ENCODE data around the gene HYCC2.
A peak's percentile ranks its signal among the peaks of the same experiment; 100 is the strongest.
"Not testable (repeated sequence)": the region's sequence is repeated elsewhere in the genome, so short reads cannot be mapped to it uniquely, and the experiment has no call there.

Gene HYCC2

DNA sequence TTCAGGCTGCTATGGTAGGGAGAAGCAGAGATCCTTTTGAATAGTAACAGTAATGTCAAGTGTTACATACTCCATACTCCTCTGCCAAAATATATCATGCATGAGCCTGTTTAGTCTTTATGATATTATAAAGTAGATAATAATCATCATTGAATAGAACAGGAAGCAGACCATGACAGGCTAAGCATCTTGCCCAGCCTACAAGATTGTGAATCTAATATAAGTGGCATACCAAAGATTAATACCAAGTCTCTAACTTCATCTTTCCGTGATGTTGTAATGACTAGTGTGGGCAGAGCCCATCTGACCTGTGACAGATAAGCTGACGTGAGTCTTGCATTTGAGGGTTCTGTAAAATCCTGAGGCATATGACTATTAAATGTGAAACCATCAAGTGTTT lies 13.4 kb upstream of the HYCC2 start:
- Histone ChIP-seq H3K4me1 (peaks cover 5% of the 10 kb centered on the region), H3K27me3 (no peaks in the 10 kb centered on the region), H3K36me3 (peaks cover 26% of the 10 kb centered on the region), H3K9me3 (no peaks in the 10 kb centered on the region), H3K4me3 (ENCODE audit: low read depth, low read length) (no peak overlapping the region)
- TF ChIP-seq, protein P1, sequence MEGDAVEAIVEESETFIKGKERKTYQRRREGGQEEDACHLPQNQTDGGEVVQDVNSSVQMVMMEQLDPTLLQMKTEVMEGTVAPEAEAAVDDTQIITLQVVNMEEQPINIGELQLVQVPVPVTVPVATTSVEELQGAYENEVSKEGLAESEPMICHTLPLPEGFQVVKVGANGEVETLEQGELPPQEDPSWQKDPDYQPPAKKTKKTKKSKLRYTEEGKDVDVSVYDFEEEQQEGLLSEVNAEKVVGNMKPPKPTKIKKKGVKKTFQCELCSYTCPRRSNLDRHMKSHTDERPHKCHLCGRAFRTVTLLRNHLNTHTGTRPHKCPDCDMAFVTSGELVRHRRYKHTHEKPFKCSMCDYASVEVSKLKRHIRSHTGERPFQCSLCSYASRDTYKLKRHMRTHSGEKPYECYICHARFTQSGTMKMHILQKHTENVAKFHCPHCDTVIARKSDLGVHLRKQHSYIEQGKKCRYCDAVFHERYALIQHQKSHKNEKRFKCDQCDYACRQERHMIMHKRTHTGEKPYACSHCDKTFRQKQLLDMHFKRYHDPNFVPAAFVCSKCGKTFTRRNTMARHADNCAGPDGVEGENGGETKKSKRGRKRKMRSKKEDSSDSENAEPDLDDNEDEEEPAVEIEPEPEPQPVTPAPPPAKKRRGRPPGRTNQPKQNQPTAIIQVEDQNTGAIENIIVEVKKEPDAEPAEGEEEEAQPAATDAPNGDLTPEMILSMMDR (IDR thresholded peaks at IDR 0.05; ENCODE audit: low read depth, low read length) = no peak
- no peak for DNase-seq

DNA sequence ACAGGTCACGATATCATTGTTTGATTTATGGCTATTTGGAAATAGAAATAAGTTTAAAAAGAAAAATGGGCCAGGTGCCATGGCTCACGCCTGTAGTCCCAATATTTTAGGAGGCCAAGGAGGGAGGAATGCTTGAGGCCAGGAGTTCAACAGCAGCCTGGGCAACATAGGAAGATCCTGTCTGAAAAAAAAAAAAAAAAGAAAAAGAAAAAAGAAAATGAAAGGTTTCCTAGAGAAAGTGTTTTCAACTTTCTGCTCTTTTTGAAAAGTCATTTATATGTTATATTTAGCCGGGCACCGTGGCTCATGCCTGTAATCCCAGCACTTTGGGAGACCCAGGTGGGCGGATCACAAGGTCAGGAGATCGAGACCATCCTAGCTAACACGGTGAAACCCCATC lies 3.5 kb upstream of the HYCC2 start:
- H3K36me3 ChIP-seq = peaks cover 5% of the 10 kb centered on the region
- no peaks in the 10 kb centered on the region for H3K27me3 ChIP-seq
- DNase-seq = no peak
- TF ChIP-seq, protein P1 (IDR thresholded peaks at IDR 0.05; ENCODE audit: low read depth, low read length) = no peak
- no peaks in the 10 kb centered on the region for H3K4me1 ChIP-seq
- H3K4me3 ChIP-seq (ENCODE audit: low read depth, low read length) = no peak overlapping the region
- H3K9me3 ChIP-seq = no peaks in the 10 kb centered on the region

DNA sequence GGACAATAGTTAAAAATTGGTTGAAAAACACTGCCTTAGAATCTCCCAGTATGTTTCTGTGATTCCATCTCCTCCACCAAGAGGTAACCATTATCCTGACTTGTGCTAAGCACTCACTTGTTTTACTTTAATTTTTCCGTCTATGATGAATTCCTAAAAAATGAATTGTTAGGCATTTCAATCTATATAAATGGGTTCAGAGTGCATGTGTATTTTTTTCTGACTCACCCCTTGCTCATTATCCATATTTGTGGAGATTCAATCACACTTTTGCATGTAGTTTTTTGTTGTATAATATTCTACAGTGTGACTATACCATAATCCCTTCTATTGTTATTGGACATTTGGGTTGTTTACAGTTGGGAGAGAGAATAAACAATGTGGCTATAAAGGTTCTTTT lies 1.6 kb upstream of the HYCC2 start:
- no peaks in the 10 kb centered on the region for H3K36me3 ChIP-seq
- TF ChIP-seq, protein P1 (IDR thresholded peaks at IDR 0.05; ENCODE audit: low read depth, low read length) = no peak
- no peaks in the 10 kb centered on the region for H3K27me3 ChIP-seq
- DNase-seq = no peak
- peak overlapping the region; percentile 88 for H3K4me3 ChIP-seq (ENCODE audit: low read depth, low read length)
- H3K4me1 ChIP-seq = no peaks in the 10 kb centered on the region
- H3K9me3 ChIP-seq = no peaks in the 10 kb centered on the region

DNA sequence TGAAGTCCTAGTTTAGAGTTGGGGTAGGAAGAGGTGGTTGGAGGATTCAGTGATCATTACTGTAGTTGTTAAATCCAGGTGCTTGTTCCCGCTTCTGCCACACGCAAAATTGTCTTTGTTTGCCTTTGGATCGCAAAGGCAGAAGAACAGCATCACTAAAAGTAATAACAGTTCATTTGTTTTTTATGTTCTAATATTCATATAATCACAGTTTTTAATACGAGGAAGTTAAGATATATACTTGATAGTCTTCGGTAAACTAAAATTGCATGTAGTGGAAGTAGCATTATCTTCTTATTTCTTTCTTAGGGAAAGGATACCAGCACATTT lies 695 bp upstream of the HYCC2 start:
- no peaks in the 10 kb centered on the region for H3K9me3 ChIP-seq
- peak overlapping the region; percentile 88 for H3K4me3 ChIP-seq (ENCODE audit: low read depth, low read length)
- DNase-seq = no peak
- no peaks in the 10 kb centered on the region for H3K4me1 ChIP-seq
- H3K36me3 ChIP-seq = no peaks in the 10 kb centered on the region
- TF ChIP-seq, protein P1 (IDR thresholded peaks at IDR 0.05; ENCODE audit: low read depth, low read length) = no peak
- H3K27me3 ChIP-seq = no peaks in the 10 kb centered on the region

DNA sequence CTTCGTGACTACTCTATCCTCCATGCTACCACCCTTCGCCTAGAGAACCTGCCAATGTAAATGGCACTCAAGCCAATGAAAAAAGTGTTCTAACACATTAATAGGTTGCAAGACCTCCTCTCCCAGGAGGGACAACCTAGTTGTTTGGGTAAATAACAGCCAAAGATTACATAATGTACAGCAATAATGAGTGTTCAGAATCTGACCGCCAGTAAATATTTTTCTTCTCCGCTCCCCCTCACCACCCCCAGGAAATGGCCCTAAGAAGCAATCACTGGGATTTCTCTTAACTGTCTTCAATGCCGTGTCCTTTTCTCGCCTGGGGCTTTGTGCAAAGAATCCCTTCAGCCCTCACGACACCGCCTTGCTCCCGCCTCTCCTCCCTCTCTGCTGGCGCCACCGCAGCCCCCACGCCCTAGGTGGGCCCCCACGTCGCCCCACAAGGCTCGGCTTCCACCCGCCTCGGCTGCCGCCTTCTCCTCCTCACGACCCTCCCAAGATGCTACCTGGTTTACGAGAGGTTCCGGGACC lies 458 bp downstream of the HYCC2 start:
- no peaks in the 10 kb centered on the region for H3K9me3 ChIP-seq
- no peaks in the 10 kb centered on the region for H3K4me1 ChIP-seq
- peak overlapping the region; percentile 88 for H3K4me3 ChIP-seq (ENCODE audit: low read depth, low read length)
- no peak for DNase-seq
- H3K27me3 ChIP-seq = no peaks in the 10 kb centered on the region
- TF ChIP-seq, protein P1 (IDR thresholded peaks at IDR 0.05; ENCODE audit: low read depth, low read length) = no peak
- H3K36me3 ChIP-seq = no peaks in the 10 kb centered on the region

DNA sequence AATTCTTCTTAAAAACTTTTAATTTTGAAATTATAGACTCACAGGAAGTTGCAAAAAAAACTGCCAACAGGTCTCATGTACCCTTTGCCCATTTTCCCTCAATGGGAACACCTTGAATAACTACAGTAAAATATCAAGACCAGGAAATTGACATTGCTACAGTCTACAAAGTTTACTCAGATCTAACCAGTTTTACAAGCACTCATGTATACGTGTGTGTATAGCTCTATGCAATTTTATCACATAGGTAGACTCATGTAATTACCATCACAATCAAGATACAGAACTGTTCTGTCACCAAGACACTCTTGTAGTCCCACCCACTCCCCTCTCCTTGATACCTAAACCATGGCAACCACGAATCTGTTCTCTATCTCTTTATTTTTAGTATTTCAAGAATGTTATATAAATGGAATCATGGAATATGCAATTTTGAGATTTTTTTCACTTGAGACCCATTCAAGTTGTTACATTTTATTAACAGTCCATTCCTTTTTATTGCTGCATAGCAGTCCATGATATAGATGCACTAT lies 6.6 kb downstream of the HYCC2 start:
- no peak overlapping the region for H3K4me3 ChIP-seq (ENCODE audit: low read depth, low read length)
- TF ChIP-seq, protein P1 (IDR thresholded peaks at IDR 0.05; ENCODE audit: low read depth, low read length) = no peak
- no peak for DNase-seq
- H3K36me3 ChIP-seq = no peaks in the 10 kb centered on the region
- no peaks in the 10 kb centered on the region for H3K9me3 ChIP-seq
- H3K27me3 ChIP-seq = no peaks in the 10 kb centered on the region
- H3K4me1 ChIP-seq = no peaks in the 10 kb centered on the region

DNA sequence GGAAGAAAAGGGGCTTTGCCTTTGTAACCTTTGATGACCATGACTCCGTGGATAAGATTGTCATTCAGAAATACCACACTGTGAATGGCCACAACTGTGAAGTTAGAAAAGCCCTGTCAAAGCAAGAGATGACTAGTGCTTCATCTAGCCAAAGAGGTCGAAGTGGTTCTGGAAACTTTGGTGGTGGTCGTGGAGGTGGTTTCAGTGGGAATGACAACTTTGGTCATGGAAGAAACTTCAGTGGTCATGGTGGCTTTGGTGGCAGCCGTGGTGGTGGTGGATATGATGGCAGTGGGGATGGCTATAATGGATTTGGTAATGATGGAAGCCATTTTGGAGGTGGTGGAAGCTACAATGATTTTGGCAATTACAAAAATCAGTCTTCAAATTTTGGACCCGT lies 8.0 kb downstream of the HYCC2 start:
- DNase-seq; H3K4me1 ChIP-seq; H3K4me3 ChIP-seq (ENCODE audit: low read depth, low read length); H3K9me3 ChIP-seq; H3K36me3 ChIP-seq; H3K27me3 ChIP-seq: not testable (repeated sequence)

All from BE2C (cell line).